HCT116 (cell line): ENCODE results near the gene MEIS2. TPM values are rescaled to one million over a fixed set of nuclear protein-coding genes. Genes with fewer than 3 reads are reported as not detected.

Source experiments
- ATAC-seq: fragments of 200-7000 bp; cut with Tn5 transposase; 2 replicates; pipeline ENCODE4 v1.9.1; 2020; ENCODE audit warnings: mild to moderate bottlenecking, moderate library complexity
- BruUV-seq: library from RNA; stranded (reverse); fragments of 400-500 nt; replicated peaks from 2 replicates; lab custom pipeline; 2021; lab: Mats Ljungman, UMichigan
- CTCF ChIA-PET: fragments of 300-600 bp; sonication (Branson Sonifier 250); formaldehyde crosslinking; loops from one replicate; lab custom pipeline; 2021; ENCODE audit warnings: antibody characterized with exemption; lab: Charles Lee
- POLR2A ChIA-PET: fragments of 300-600, 350-600 bp; sonication (Branson Sonifier 250); formaldehyde crosslinking; loops from one replicate; lab custom pipeline; 2021; ENCODE audit warnings: antibody characterized with exemption; lab: Charles Lee
- RAD21 ChIA-PET, 2 experiments: fragments of 300-600 bp; sonication (Branson Sonifier 250); formaldehyde crosslinking; loops; one replicate each; lab custom pipeline; 2023; ENCODE audit warnings: low total read pairs in 2 of 2; ENCODE audit not compliant: uncharacterized antibody in 2 of 2, unreplicated experiment in 2 of 2, low non-redundant PET in 1 of 2; lab: Charles Lee
- DNase-seq: peaks from one replicate; pipeline ENCODE4 v3.0.0-alpha.2; 2010; ENCODE audit warnings: low read depth, low spot score
- H2AFZ ChIP-seq: fragments of 200-600 bp; shearing (Covaris generic), sonication (generic); 2 replicates; pipeline ENCODE4 v1.6.1; 2017; ENCODE audit warnings: low read depth, mixed run types, mixed read lengths, antibody characterized with exemption, low read length; ENCODE audit not compliant: poor library complexity, severe bottlenecking
- H3K27ac ChIP-seq: 2 replicates; pipeline ENCODE4 v1.5.1; 2012; ENCODE audit warnings: low read depth, low read length
- H3K27me3 ChIP-seq: fragments of 200-600 bp; sonication (generic); 2 replicates; pipeline ENCODE4 v1.6.1; 2016; ENCODE audit warnings: mixed run types, low read length, mixed read lengths; ENCODE audit not compliant: insufficient read depth
- H3K36me3 ChIP-seq, 2 experiments: fragments of 200-500 bp in 1 of 2; fragments of 200-600 bp in 1 of 2; sonication (Bioruptor generic) in 1 of 2; sonication (generic) in 1 of 2; 2 replicates each; pipeline versions ENCODE4 v1.5.1 to v1.6.1; 2014 to 2016; ENCODE audit warnings: low read length in 2 of 2, inconsistent platforms in 1 of 2, mixed read lengths in 1 of 2, mixed run types in 1 of 2; ENCODE audit not compliant: insufficient read depth in 2 of 2, control insufficient read depth in 1 of 2
- H3K4me1 ChIP-seq, 2 experiments: fragments of 200-600 bp in 1 of 2; sonication (generic) in 1 of 2; 2 replicates each; pipeline versions ENCODE4 v1.5.1 to v1.6.1; 2012 to 2017; ENCODE audit warnings: low read length in 2 of 2, inconsistent platforms in 1 of 2, mild to moderate bottlenecking in 1 of 2, mixed read lengths in 1 of 2, mixed run types in 1 of 2, moderate library complexity in 1 of 2; ENCODE audit not compliant: insufficient read depth in 2 of 2, control insufficient read depth in 1 of 2
- H3K4me2 ChIP-seq: fragments of 200-600 bp; sonication (generic); 2 replicates; pipeline ENCODE4 v1.6.1; 2017; ENCODE audit warnings: mixed run types, low read length, mixed read lengths
- H3K4me3 ChIP-seq, 2 experiments: fragments of 200-600 bp in 1 of 2; sonication (generic) in 1 of 2; replicated peaks in 1 of 2; 2 replicates each; pipeline ENCODE4 v1.5.1; 2011 to 2016; ENCODE audit warnings: low read length in 2 of 2, control low read depth in 1 of 2, low read depth in 1 of 2, mild to moderate bottlenecking in 1 of 2, mixed read lengths in 1 of 2, mixed run types in 1 of 2
- H3K79me2 ChIP-seq: fragments of 200-600 bp; sonication (generic); 2 replicates; pipeline ENCODE4 v1.6.1; 2017; ENCODE audit warnings: mild to moderate bottlenecking, mixed run types, low read length, moderate library complexity, mixed read lengths; ENCODE audit not compliant: insufficient read depth
- H3K9ac ChIP-seq: fragments of 200-600 bp; sonication (generic); 2 replicates; pipeline ENCODE4 v1.6.1; 2016; ENCODE audit warnings: low read length, mixed read lengths
- H3K9me2 ChIP-seq: fragments of 200-600 bp; sonication (generic), shearing (Covaris generic); 2 replicates; pipeline ENCODE4 v1.6.1; 2017; ENCODE audit warnings: mixed run types, mild to moderate bottlenecking, moderate library complexity; ENCODE audit not compliant: insufficient read depth
- H3K9me3 ChIP-seq, 2 experiments: fragments of 200-500 bp in 1 of 2; fragments of 200-600 bp in 1 of 2; sonication (Bioruptor generic) in 1 of 2; sonication (generic) in 1 of 2; 2 replicates each; pipeline ENCODE4 v1.6.1; 2014 to 2017; ENCODE audit warnings: low read length in 2 of 2, mixed read lengths in 2 of 2, inconsistent platforms in 1 of 2, low read depth in 1 of 2, mild to moderate bottlenecking in 1 of 2, mixed run types in 1 of 2, moderate library complexity in 1 of 2; ENCODE audit not compliant: control insufficient read depth in 1 of 2, insufficient read depth in 1 of 2
- H4K20me1 ChIP-seq: fragments of 200-600 bp; sonication (generic), shearing (Covaris generic); 2 replicates; pipeline ENCODE4 v1.6.1; 2017; ENCODE audit warnings: mixed run types, mild to moderate bottlenecking, moderate library complexity; ENCODE audit not compliant: insufficient read depth
- ATF3 ChIP-seq: IDR thresholded peaks from 2 replicates; pipeline ENCODE4 v1.6.1; 2012
- ELF1 ChIP-seq: IDR thresholded peaks from 2 replicates; pipeline ENCODE4 v1.6.1; 2012; ENCODE audit warnings: low read depth, borderline replicate concordance
- EZH2 ChIP-seq: fragments of 200-600 bp; sonication (generic); IDR thresholded peaks from 2 replicates; pipeline ENCODE4 v1.6.1; 2017; ENCODE audit warnings: antibody characterized with exemption, mixed run types
- EZH2phosphoT487 ChIP-seq: fragments of 200-600 bp; IDR thresholded peaks from 2 replicates; pipeline ENCODE4 v1.6.1; 2018; ENCODE audit warnings: antibody characterized with exemption, borderline replicate concordance
- POLR2A ChIP-seq: IDR thresholded peaks from 2 replicates; pipeline ENCODE4 v1.7.0; 2011; ENCODE audit warnings: borderline replicate concordance; ENCODE audit not compliant: insufficient read depth, insufficient read length; ENCODE audit errors: extremely low read depth
- POLR2AphosphoS5 ChIP-seq: IDR thresholded peaks from 2 replicates; pipeline ENCODE4 v1.6.1; 2011; ENCODE audit warnings: mild to moderate bottlenecking, low read depth, low read length, moderate library complexity
- SIN3A ChIP-seq: IDR thresholded peaks from 2 replicates; pipeline ENCODE4 v1.6.1; 2012; ENCODE audit warnings: low read depth
- YY1 ChIP-seq: IDR thresholded peaks from 2 replicates; pipeline ENCODE4 v1.6.1; 2011; ENCODE audit warnings: low read length, low read depth, moderate library complexity, mild to moderate bottlenecking; ENCODE audit not compliant: insufficient replicate concordance; ENCODE audit errors: extremely low read depth
- ZBTB33 ChIP-seq: IDR thresholded peaks from 2 replicates; pipeline ENCODE4 v1.6.1; 2011; ENCODE audit warnings: mild to moderate bottlenecking, low read length, moderate library complexity; ENCODE audit not compliant: insufficient replicate concordance; ENCODE audit errors: extremely low read depth
- ZFX ChIP-seq: fragments of 450-650 bp; IDR thresholded peaks from 2 replicates; pipeline ENCODE4 v1.6.1; 2017
- intact Hi-C: fragments of 100-400 bp; cut with micrococcal nuclease; formaldehyde crosslinking; loops from 2 replicates; pipeline ENCODE4 v1.10.0; 2022
- total RNA-seq: library from RNA; stranded (reverse); gene quantifications from one replicate; pipeline ENCODE4 v1.2.1, GENCODE V29; 2021; ENCODE audit not compliant: unreplicated experiment

Gene MEIS2
- total RNA-seq, 1 experiment from 2014 or later: 11.5 TPM

- POLR2A ChIA-PET: no interaction called here
- Histone ChIP-seq H3K27me3 (no peaks in the 10 kb centered on the region), H3K9ac (no peak overlapping the region)
- intact Hi-C loops: no loop called here
- TF ChIP-seq ZBTB33: no peak
- no peak for TF ChIP-seq EZH2phosphoT487
- TF ChIP-seq ELF1: no peak
- no peak for TF ChIP-seq SIN3A
- TF ChIP-seq YY1: no peak
- no peak for TF ChIP-seq ZFX
- no peak for TF ChIP-seq POLR2A
- no peak for TF ChIP-seq ATF3
- no peak for TF ChIP-seq EZH2
- TF ChIP-seq POLR2AphosphoS5: no peak
- TF ChIP-seq, all 23 proteins: peak for 0
- no peak overlapping the region for H3K4me2 ChIP-seq
- BruUV-seq: no TSS peak
- no peaks in the 10 kb centered on the region for H3K36me3 ChIP-seq
- ChIA-PET RAD21 (no interaction called here), CTCF (no interaction called here)
- H3K4me3 ChIP-seq: no peak overlapping the region
- no peaks in the 10 kb centered on the region; the same call in 1 of the 2 replicates for H4K20me1 ChIP-seq
- H3K4me1 ChIP-seq: no peaks in the 10 kb centered on the region
- no peaks in the 10 kb centered on the region for H3K9me2 ChIP-seq
- no peaks in the 10 kb centered on the region for H3K79me2 ChIP-seq
- no peak for ATAC-seq
- H2AFZ ChIP-seq: no peak overlapping the region
- no peaks in the 10 kb centered on the region for H3K9me3 ChIP-seq
- DNase-seq: no peak
- H3K27ac ChIP-seq: no peak overlapping the region
Measured at GRCh38 chr15:37149146-37149545, 48.8 kb upstream of the MEIS2 start.
